Measurements from ENCODE around the gene CLPTM1L.
A peak's percentile ranks its signal among the peaks of the same experiment; 100 is the strongest.

CLPTM1L gene

GRCh38 chr5:1344975-1345838 lies at the start of gene CLPTM1L:
CLPTM1L (minus strand) TSS chr5:1345099; CDS start chr5:1344841, 258 bp downstream.
- no peak for DNase-seq (ENCODE audit: low read depth, low spot score)
- Histone ChIP-seq H3K9me3 (ENCODE audit: low read depth, low read length) (no peaks in the 10 kb centered on the region), H3K9ac (ENCODE audit: insufficient read length) (peak within 1 kb of the TSS; percentile 97), H3K4me3 (peak within 1 kb of the TSS; percentile 100), H3K36me3 (ENCODE audit: insufficient read depth, low read length) (peaks cover 28% of the 10 kb centered on the region), H3K27ac (peak within 1 kb of the TSS; percentile 39; the same call in 1 of the 2 replicates)
- TF ChIP-seq EZH2 (IDR thresholded peaks at IDR 0.05) (no peak), POLR2AphosphoS5 (IDR thresholded peaks at IDR 0.05; ENCODE audit: borderline replicate concordance, low read depth, low read length) (peak; percentile 83)

GRCh38 chr5:1393571-1394501 lies 48.9 kb upstream of the CLPTM1L start:
- Histone ChIP-seq H3K4me3 (no peak overlapping the region), H3K27ac (no peak overlapping the region), H3K9me3 (ENCODE audit: low read depth, low read length) (no peaks in the 10 kb centered on the region), H3K36me3 (ENCODE audit: insufficient read depth, low read length) (no peaks in the 10 kb centered on the region), H3K9ac (ENCODE audit: insufficient read length) (no peak overlapping the region)
- DNase-seq (ENCODE audit: low read depth, low spot score) = no peak
- no peak for TF ChIP-seq FOXP2 (optimal IDR thresholded peaks at IDR 0.05; ENCODE audit: control extremely low read depth, extremely low read length, insufficient read depth)
- no peak for TF ChIP-seq POLR2AphosphoS5 (IDR thresholded peaks at IDR 0.05; ENCODE audit: borderline replicate concordance, low read depth, low read length)
- TF ChIP-seq EZH2 (IDR thresholded peaks at IDR 0.05) = no peak

- no peak overlapping the region for H3K27ac ChIP-seq
- no peak for DNase-seq (ENCODE audit: low read depth, low spot score)
- H3K4me3 ChIP-seq = no peak overlapping the region
- no peaks in the 10 kb centered on the region for H3K36me3 ChIP-seq (ENCODE audit: insufficient read depth, low read length)
- no peak for TF ChIP-seq FOXP2 (optimal IDR thresholded peaks at IDR 0.05; ENCODE audit: control extremely low read depth, extremely low read length, insufficient read depth)
- TF ChIP-seq EZH2 (IDR thresholded peaks at IDR 0.05) = no peak
- no peak for TF ChIP-seq POLR2AphosphoS5 (IDR thresholded peaks at IDR 0.05; ENCODE audit: borderline replicate concordance, low read depth, low read length)
- H3K9ac ChIP-seq (ENCODE audit: insufficient read length) = no peak overlapping the region
- no peaks in the 10 kb centered on the region for H3K9me3 ChIP-seq (ENCODE audit: low read depth, low read length)
Measured at GRCh38 chr5:1392801-1393565, 48.1 kb upstream of the CLPTM1L start.

GRCh38 chr5:1392261-1392660 lies 47.4 kb upstream of the CLPTM1L start:
- Histone ChIP-seq H3K4me3 (no peak overlapping the region), H3K9ac (ENCODE audit: insufficient read length) (no peak overlapping the region), H3K27ac (no peak overlapping the region), H3K36me3 (ENCODE audit: insufficient read depth, low read length) (no peaks in the 10 kb centered on the region), H3K9me3 (ENCODE audit: low read depth, low read length) (no peaks in the 10 kb centered on the region)
- no peak for DNase-seq (ENCODE audit: low read depth, low spot score)
- TF ChIP-seq FOXP2 (optimal IDR thresholded peaks at IDR 0.05; ENCODE audit: control extremely low read depth, extremely low read length, insufficient read depth) (no peak), POLR2AphosphoS5 (IDR thresholded peaks at IDR 0.05; ENCODE audit: borderline replicate concordance, low read depth, low read length) (no peak), EZH2 (IDR thresholded peaks at IDR 0.05) (no peak)

GRCh38 chr5:1391691-1392090 lies 46.8 kb upstream of the CLPTM1L start:
- Histone ChIP-seq H3K4me3 (no peak overlapping the region), H3K27ac (no peak overlapping the region), H3K9ac (ENCODE audit: insufficient read length) (no peak overlapping the region), H3K36me3 (ENCODE audit: insufficient read depth, low read length) (no peaks in the 10 kb centered on the region), H3K9me3 (ENCODE audit: low read depth, low read length) (no peaks in the 10 kb centered on the region)
- TF ChIP-seq POLR2AphosphoS5 (IDR thresholded peaks at IDR 0.05; ENCODE audit: borderline replicate concordance, low read depth, low read length) (no peak), FOXP2 (optimal IDR thresholded peaks at IDR 0.05; ENCODE audit: control extremely low read depth, extremely low read length, insufficient read depth) (no peak)
- no peak for DNase-seq (ENCODE audit: low read depth, low spot score)

GRCh38 chr5:1390861-1391600 lies 46.1 kb upstream of the CLPTM1L start:
- no peaks in the 10 kb centered on the region for H3K36me3 ChIP-seq (ENCODE audit: insufficient read depth, low read length)
- no peak overlapping the region for H3K4me3 ChIP-seq
- no peak for DNase-seq (ENCODE audit: low read depth, low spot score)
- no peak overlapping the region for H3K27ac ChIP-seq
- TF ChIP-seq POLR2AphosphoS5 (IDR thresholded peaks at IDR 0.05; ENCODE audit: borderline replicate concordance, low read depth, low read length) (no peak), EZH2 (IDR thresholded peaks at IDR 0.05) (no peak), FOXP2 (optimal IDR thresholded peaks at IDR 0.05; ENCODE audit: control extremely low read depth, extremely low read length, insufficient read depth) (no peak)
- no peaks in the 10 kb centered on the region for H3K9me3 ChIP-seq (ENCODE audit: low read depth, low read length)
- no peak overlapping the region for H3K9ac ChIP-seq (ENCODE audit: insufficient read length)

- Histone ChIP-seq H3K4me3 (no peak overlapping the region), H3K36me3 (ENCODE audit: insufficient read depth, low read length) (no peaks in the 10 kb centered on the region), H3K9ac (ENCODE audit: insufficient read length) (no peak overlapping the region), H3K9me3 (ENCODE audit: low read depth, low read length) (no peaks in the 10 kb centered on the region), H3K27ac (no peak overlapping the region)
- TF ChIP-seq FOXP2 (optimal IDR thresholded peaks at IDR 0.05; ENCODE audit: control extremely low read depth, extremely low read length, insufficient read depth) (no peak), EZH2 (IDR thresholded peaks at IDR 0.05) (no peak), POLR2AphosphoS5 (IDR thresholded peaks at IDR 0.05; ENCODE audit: borderline replicate concordance, low read depth, low read length) (no peak)
- DNase-seq (ENCODE audit: low read depth, low spot score) = no peak
Measured at GRCh38 chr5:1390333-1390732, 45.4 kb upstream of the CLPTM1L start.
